Upper lobe of left lung (tissue), 6 donors: Measurements from ENCODE around the gene CPA3. TPM values are rescaled to one million over a fixed set of nuclear protein-coding genes. Genes with fewer than 3 reads are reported as not detected.

ENCODE experiments used
- ATAC-seq, 2 donors: fragments of 200-7000 bp; cut with Tn5 transposase; one replicate each; pipeline ENCODE4 v1.9.1; 2022; ENCODE audit warnings: mild to moderate bottlenecking in 2 of 2, moderate library complexity in 2 of 2; ENCODE audit not compliant: low FRiP score in 2 of 2
- DNase-seq, 2 donors: peaks; one replicate each; pipeline ENCODE4 v3.0.0-alpha.2; 2019 to 2020
- H3K27ac ChIP-seq, 4 donors: fragments of 200-600 bp; sonication (generic); one replicate each; pipeline ENCODE4 v1.5.1; 2016 to 2019
- H3K27me3 ChIP-seq, 4 donors: fragments of 200-600 bp; sonication (generic); one replicate each; pipeline ENCODE4 v1.5.1; 2017 to 2019
- H3K36me3 ChIP-seq, 4 donors: fragments of 200-600 bp; sonication (generic); one replicate each; pipeline ENCODE4 v1.5.1; 2016 to 2019
- H3K4me1 ChIP-seq, 4 donors: fragments of 200-600 bp; sonication (generic); one replicate each; pipeline ENCODE4 v1.5.1; 2018 to 2019
- H3K4me3 ChIP-seq, 4 donors: fragments of 200-600 bp; sonication (generic); one replicate each; pipeline ENCODE4 v1.5.1; 2017 to 2019; ENCODE audit warnings: mild to moderate bottlenecking in 2 of 4, moderate library complexity in 1 of 4
- H3K9me3 ChIP-seq, 4 donors: fragments of 200-600 bp; sonication (generic); one replicate each; pipeline ENCODE4 v1.5.1; 2018 to 2019
- CTCF ChIP-seq, 6 experiments: fragments of 450-650 bp in 4 of 6; fragments of 200-600 bp in 2 of 6; sonication (generic) in 2 of 6; IDR thresholded peaks; one replicate each; pipeline ENCODE4 v1.5.1; 2016 to 2019; ENCODE audit warnings: antibody characterized with exemption in 6 of 6
- EP300 ChIP-seq, 4 donors: sonication (generic); formaldehyde crosslinking; IDR thresholded peaks; one replicate each; pipeline ENCODE4 v1.5.1; 2017; ENCODE audit warnings: antibody characterized with exemption in 4 of 4, control low read depth in 2 of 4
- POLR2A ChIP-seq, 4 donors: fragments of 450-650 bp; IDR thresholded peaks; one replicate each; pipeline ENCODE4 v1.5.1; 2016 to 2017; ENCODE audit warnings: antibody characterized with exemption in 4 of 4, mild to moderate bottlenecking in 2 of 4
- POLR2AphosphoS5 ChIP-seq, 2 donors: sonication (generic); formaldehyde crosslinking; IDR thresholded peaks; one replicate each; pipeline ENCODE4 v1.5.1; 2017; ENCODE audit warnings: antibody characterized with exemption in 2 of 2
- WGBS, 2 donors: methylation state at CpG; one replicate each; pipeline ENCODE4 v1.1.5; 2017 to 2018; 5-methylcytosine and 5-hydroxymethylcytosine counted together
- total RNA-seq, 6 donors: library from RNA; depleted of rRNA in 4 of 6; stranded (reverse); fragments of >200 nt in 4 of 6; gene quantifications; one replicate each; pipeline versions ENCODE4 v1.1.0 to v1.2.1, GENCODE V29; 2016 to 2021
- donor health status: DM: no; HTN: no; CAD: no; lungs with moderate emphysema.
- donor health status: DM: no; HTN: yes; CAD: no; lungs with severe emphysema.

CPA3 gene
- total RNA-seq, 6 donors from 2014 or later = 3.4 to 63.2 (median 35.6) TPM

GRCh38 chr3:148914936-148915690, 50.0 kb downstream of the CPA3 start:
- no peaks in the 10 kb centered on the region for H3K36me3 ChIP-seq
- no peaks in the 10 kb centered on the region for H3K4me1 ChIP-seq
- no peak for DNase-seq
- no peak overlapping the region for H3K27ac ChIP-seq
- H3K9me3 ChIP-seq = no peaks in the 10 kb centered on the region
- H3K4me3 ChIP-seq = no peak overlapping the region
- ATAC-seq = no peak
- WGBS, 2 donors = 51 to 59% methylated on average over 1 of the region's 1 CpG
- TF ChIP-seq POLR2AphosphoS5 (IDR thresholded peaks at IDR 0.05) (no peak), POLR2A (IDR thresholded peaks at IDR 0.05) (no peak), CTCF (IDR thresholded peaks at IDR 0.05) (no peak), EP300 (IDR thresholded peaks at IDR 0.05) (no peak)
- no peaks in the 10 kb centered on the region for H3K27me3 ChIP-seq

DNA sequence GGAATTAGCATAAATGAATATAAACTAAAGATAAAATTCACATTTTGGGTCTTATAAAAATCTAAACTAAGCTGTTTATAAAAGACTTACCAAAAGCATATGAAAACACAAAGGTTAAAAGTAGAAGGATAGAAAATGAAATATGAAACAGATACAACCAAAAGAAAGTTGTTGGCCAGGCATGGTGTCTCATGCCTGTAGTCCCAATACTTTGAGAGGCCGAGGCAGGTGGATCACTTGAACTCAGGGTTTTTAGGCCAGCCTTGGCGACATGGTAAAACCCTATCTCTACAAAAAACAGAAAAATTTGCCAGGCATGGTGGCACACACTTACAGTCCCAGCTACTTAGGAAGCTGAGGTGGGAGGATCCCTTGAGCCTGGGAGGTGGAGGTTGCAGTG, 51.0 kb downstream of the CPA3 start:
- DNase-seq = no peak
- no peaks in the 10 kb centered on the region for H3K4me1 ChIP-seq
- no peaks in the 10 kb centered on the region for H3K27me3 ChIP-seq
- 94 to 96% methylated on average over 2 of the region's 2 CpGs for WGBS, 2 donors
- no peak for ATAC-seq
- H3K9me3 ChIP-seq = peaks cover 0 to 4% (median 0%) of the 10 kb centered on the region in 4 donors
- H3K36me3 ChIP-seq = no peaks in the 10 kb centered on the region
- TF ChIP-seq POLR2AphosphoS5 (IDR thresholded peaks at IDR 0.05) (no peak), CTCF (IDR thresholded peaks at IDR 0.05) (no peak), POLR2A (IDR thresholded peaks at IDR 0.05) (no peak), EP300 (IDR thresholded peaks at IDR 0.05) (no peak)
- H3K27ac ChIP-seq = no peak overlapping the region
- H3K4me3 ChIP-seq = no peak overlapping the region

- Histone ChIP-seq H3K27ac (no peak overlapping the region), H3K27me3 (no peaks in the 10 kb centered on the region), H3K36me3 (no peaks in the 10 kb centered on the region), H3K4me3 (no peak overlapping the region), H3K4me1 (no peaks in the 10 kb centered on the region), H3K9me3 (peaks cover 0 to 4% (median 0%) of the 10 kb centered on the region in 4 donors)
- ATAC-seq (no peak), DNase-seq (no peak)
- 89 to 97% methylated on average over 1 of the region's 1 CpG for WGBS, 2 donors
- no peak for TF ChIP-seq POLR2AphosphoS5 (IDR thresholded peaks at IDR 0.05)
These were observed 57.4 kb downstream of the CPA3 start for GRCh38 chr3:148922467-148922866.

DNA sequence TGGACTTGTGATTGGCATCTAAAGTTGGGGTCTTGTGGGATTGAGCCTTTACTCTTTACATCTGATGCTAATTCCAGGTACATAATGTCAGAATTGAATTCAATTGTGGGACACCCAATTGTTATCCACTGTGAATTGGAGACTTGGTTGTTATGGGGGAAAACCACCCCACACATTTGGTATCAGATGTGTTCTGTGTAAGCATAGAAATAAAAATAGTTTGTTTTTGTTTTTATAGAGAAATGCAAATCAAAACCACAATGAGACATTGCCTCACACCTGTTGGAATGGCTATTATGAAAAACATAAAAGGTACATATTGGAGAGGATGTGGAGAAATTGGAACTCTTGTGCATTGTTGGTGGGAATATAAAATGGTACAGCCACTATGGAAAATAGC, 58.5 kb downstream of the CPA3 start:
- Histone ChIP-seq H3K36me3 (no peaks in the 10 kb centered on the region), H3K4me1 (no peaks in the 10 kb centered on the region), H3K27me3 (no peaks in the 10 kb centered on the region), H3K27ac (no peak overlapping the region), H3K9me3 (peaks cover 0 to 4% (median 0%) of the 10 kb centered on the region in 4 donors), H3K4me3 (no peak overlapping the region)
- DNase-seq (no peak), ATAC-seq (no peak)
- TF ChIP-seq EP300 (IDR thresholded peaks at IDR 0.05) = no peak
- no peak for TF ChIP-seq CTCF (IDR thresholded peaks at IDR 0.05)
- no peak for TF ChIP-seq POLR2AphosphoS5 (IDR thresholded peaks at IDR 0.05)
- no peak for TF ChIP-seq POLR2A (IDR thresholded peaks at IDR 0.05)

DNA sequence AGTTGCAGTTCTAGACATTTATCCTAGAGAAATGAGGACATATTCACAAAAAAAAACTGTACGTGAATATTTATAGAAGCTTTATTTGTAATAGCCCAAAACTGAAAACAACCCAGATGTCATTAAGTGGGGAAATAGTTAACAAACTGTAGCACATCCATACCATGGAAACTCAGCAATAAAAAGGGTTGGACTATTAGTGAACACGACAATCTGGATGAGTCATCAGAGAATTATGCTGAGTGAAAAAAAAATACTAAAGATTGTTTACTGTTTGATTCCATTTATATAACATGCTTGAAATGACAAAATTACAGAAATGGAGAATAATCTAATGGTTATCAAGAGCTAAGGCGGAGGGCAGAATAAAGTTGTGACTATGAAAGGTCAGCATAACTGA, 59.5 kb downstream of the CPA3 start:
- Histone ChIP-seq H3K27me3 (no peaks in the 10 kb centered on the region), H3K27ac (no peak overlapping the region), H3K4me1 (no peaks in the 10 kb centered on the region), H3K4me3 (no peak overlapping the region), H3K9me3 (peaks cover 0 to 4% (median 0%) of the 10 kb centered on the region in 4 donors), H3K36me3 (no peaks in the 10 kb centered on the region)
- WGBS, 2 donors = 55 to 65% methylated on average over 3 of the region's 3 CpGs
- no peak for TF ChIP-seq POLR2AphosphoS5 (IDR thresholded peaks at IDR 0.05)
- TF ChIP-seq EP300 (IDR thresholded peaks at IDR 0.05) = no peak
- no peak for TF ChIP-seq CTCF (IDR thresholded peaks at IDR 0.05)
- TF ChIP-seq POLR2A (IDR thresholded peaks at IDR 0.05) = no peak
- DNase-seq (no peak), ATAC-seq (no peak)
